Colonic mucosa (tissue), 4 donors: ENCODE measurements around the gene PLPP3. TPM values are rescaled to one million over a fixed set of nuclear protein-coding genes. Genes with fewer than 3 reads are reported as not detected.

Experiments
- DNase-seq: peaks from one replicate; pipeline ENCODE4 v3.0.0-alpha.2; 2020
- H3K27ac ChIP-seq: fragments of 200-600 bp; one replicate; pipeline ENCODE4 v1.8.0; 2021
- H3K27me3 ChIP-seq: fragments of 200-600 bp; one replicate; pipeline ENCODE4 v1.8.0; 2021
- H3K36me3 ChIP-seq: fragments of 200-600 bp; one replicate; pipeline ENCODE4 v1.8.0; 2021
- H3K4me1 ChIP-seq: fragments of 200-600 bp; one replicate; pipeline ENCODE4 v1.8.0; 2021; ENCODE audit warnings: mild to moderate bottlenecking
- H3K4me3 ChIP-seq: fragments of 200-600 bp; one replicate; pipeline ENCODE4 v1.8.0; 2021
- H3K9ac ChIP-seq, 2 donors: one replicate each; pipeline ENCODE4 v1.7.0; 2013; ENCODE audit warnings: control low read depth in 2 of 2, low read depth in 2 of 2, low read length in 2 of 2
- H3K9me3 ChIP-seq: fragments of 200-600 bp; one replicate; pipeline ENCODE4 v1.8.0; 2021
- intact Hi-C: fragments of 100-400 bp; cut with DNase I; formaldehyde crosslinking; loops from one replicate; pipeline ENCODE4 v1.14.1; 2022
- total RNA-seq, 2 donors: library from RNA; stranded (reverse); fragmentation: NEBNext Ultra II Directional in 1 of 2; extraction: Animal tissue kit (Norgen Biotek cat#: 25700) in 1 of 2; gene quantifications; one replicate each; pipeline ENCODE4 v1.2.1, GENCODE V29; 2021
- TF ChIP-seq, protein P1 (sequence below): fragments of 200-600 bp; IDR thresholded peaks from one replicate; pipeline ENCODE4 v1.8.0; 2022; ENCODE audit warnings: antibody characterized with exemption, mild to moderate bottlenecking
- donor health status: healthy.
- donor health status: DM: no; HTN: no; CAD: no.
- donor health status: DM: no; HTN: no; CAD: no.

The PLPP3 gene
- total RNA-seq, 2 donors from 2014 or later, result 18.6 to 33.3 TPM

DNA sequence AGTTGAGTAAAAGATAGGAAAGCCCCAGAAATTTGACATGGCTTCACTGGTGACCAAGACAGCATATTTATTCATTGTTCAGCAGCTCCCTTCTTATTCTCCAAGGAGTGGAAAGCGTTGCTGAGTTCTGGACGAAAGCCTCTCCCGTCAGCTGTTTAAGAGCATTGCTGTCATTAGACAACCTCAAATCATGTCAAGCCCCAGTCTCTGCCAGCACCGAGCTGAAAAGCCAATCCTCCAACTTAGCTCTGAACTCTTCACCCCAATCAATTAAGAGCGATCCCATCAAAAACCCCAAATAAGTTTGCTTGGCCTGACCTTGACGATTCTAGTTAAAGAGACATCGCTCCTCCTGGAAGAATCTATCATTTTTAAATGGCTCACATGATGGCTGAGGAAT, 110.8 kb downstream of the PLPP3 start:
- DNase-seq, result no peak
- Histone ChIP-seq H3K9me3 (no peaks in the 10 kb centered on the region), H3K27ac (no peak overlapping the region), H3K27me3 (no peaks in the 10 kb centered on the region), H3K36me3 (no peaks in the 10 kb centered on the region), H3K4me3 (no peak overlapping the region), H3K4me1 (no peaks in the 10 kb centered on the region), H3K9ac (no peak overlapping the region)
- TF ChIP-seq, protein P1, sequence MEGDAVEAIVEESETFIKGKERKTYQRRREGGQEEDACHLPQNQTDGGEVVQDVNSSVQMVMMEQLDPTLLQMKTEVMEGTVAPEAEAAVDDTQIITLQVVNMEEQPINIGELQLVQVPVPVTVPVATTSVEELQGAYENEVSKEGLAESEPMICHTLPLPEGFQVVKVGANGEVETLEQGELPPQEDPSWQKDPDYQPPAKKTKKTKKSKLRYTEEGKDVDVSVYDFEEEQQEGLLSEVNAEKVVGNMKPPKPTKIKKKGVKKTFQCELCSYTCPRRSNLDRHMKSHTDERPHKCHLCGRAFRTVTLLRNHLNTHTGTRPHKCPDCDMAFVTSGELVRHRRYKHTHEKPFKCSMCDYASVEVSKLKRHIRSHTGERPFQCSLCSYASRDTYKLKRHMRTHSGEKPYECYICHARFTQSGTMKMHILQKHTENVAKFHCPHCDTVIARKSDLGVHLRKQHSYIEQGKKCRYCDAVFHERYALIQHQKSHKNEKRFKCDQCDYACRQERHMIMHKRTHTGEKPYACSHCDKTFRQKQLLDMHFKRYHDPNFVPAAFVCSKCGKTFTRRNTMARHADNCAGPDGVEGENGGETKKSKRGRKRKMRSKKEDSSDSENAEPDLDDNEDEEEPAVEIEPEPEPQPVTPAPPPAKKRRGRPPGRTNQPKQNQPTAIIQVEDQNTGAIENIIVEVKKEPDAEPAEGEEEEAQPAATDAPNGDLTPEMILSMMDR, result no peak
- intact Hi-C loops, result no loop called here

- no peak overlapping the region for H3K27ac ChIP-seq
- intact Hi-C loops, result no loop called here
- no peaks in the 10 kb centered on the region for H3K9me3 ChIP-seq
- no peaks in the 10 kb centered on the region for H3K36me3 ChIP-seq
- no peaks in the 10 kb centered on the region for H3K27me3 ChIP-seq
- H3K9ac ChIP-seq, result no peak overlapping the region
- no peak for DNase-seq
- H3K4me1 ChIP-seq, result no peaks in the 10 kb centered on the region
- H3K4me3 ChIP-seq, result no peak overlapping the region
- TF ChIP-seq, protein P1, result no peak
These were observed 112.8 kb downstream of the PLPP3 start for GRCh38 chr1:56466538-56466937.

DNA sequence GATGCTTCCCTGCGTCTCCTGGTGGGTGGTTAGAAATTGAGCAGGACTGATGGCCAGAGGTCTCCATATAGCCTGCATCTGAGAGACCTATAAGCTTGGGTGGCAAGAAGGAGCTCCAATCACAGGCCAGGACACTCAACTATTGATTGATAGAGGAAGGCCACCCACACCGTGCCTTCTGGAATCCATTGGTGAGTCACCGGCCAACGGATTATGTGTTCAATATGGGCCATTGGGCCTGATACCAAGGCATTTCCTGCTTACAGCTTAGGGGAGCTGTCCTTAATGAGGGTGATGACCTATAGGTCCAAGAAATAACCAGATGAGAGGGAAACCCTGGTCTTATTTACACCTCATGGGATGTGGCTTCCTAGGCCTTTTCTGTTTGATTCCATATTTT, 115.1 kb downstream of the PLPP3 start:
- Histone ChIP-seq H3K4me3 (no peak overlapping the region), H3K9me3 (no peaks in the 10 kb centered on the region), H3K27ac (no peak overlapping the region), H3K4me1 (no peaks in the 10 kb centered on the region), H3K36me3 (no peaks in the 10 kb centered on the region), H3K9ac (no peak overlapping the region), H3K27me3 (no peaks in the 10 kb centered on the region)
- intact Hi-C loops, result no loop called here
- no peak for DNase-seq
- TF ChIP-seq, protein P1, result no peak

GRCh38 chr1:56463376-56463775, 116.0 kb downstream of the PLPP3 start:
- Histone ChIP-seq H3K36me3 (no peaks in the 10 kb centered on the region), H3K27ac (no peak overlapping the region), H3K27me3 (no peaks in the 10 kb centered on the region), H3K9ac (no peak overlapping the region), H3K4me3 (no peak overlapping the region), H3K9me3 (no peaks in the 10 kb centered on the region), H3K4me1 (no peaks in the 10 kb centered on the region)
- intact Hi-C loops, result no loop called here
- TF ChIP-seq, protein P1, result no peak
- DNase-seq, result no peak

DNA sequence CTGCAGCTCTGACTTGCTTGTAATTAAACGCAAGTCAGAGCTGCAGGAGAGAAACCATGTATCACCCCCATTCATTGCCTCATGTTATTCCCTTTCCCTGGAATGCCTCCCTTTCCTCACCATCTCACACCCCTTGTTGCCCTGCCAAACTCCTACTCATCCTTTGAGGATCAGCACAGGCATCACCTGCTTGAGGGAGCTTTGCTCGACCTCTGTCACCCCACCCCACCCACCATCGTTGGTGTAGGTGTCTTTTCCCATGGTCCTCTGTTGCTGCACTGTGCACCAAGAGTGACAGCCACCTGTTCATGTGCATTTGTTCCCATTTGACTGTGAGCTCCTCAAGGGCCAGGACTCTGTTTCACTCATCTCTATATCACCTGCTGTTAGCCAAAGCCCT, 117.2 kb downstream of the PLPP3 start:
- no peak overlapping the region for H3K4me3 ChIP-seq
- no peak overlapping the region for H3K27ac ChIP-seq
- TF ChIP-seq, protein P1, result no peak
- H3K36me3 ChIP-seq, result no peaks in the 10 kb centered on the region
- DNase-seq, result no peak
- H3K9ac ChIP-seq, result no peak overlapping the region
- no peaks in the 10 kb centered on the region for H3K9me3 ChIP-seq
- no peaks in the 10 kb centered on the region for H3K27me3 ChIP-seq
- intact Hi-C loops, result no loop called here
- no peaks in the 10 kb centered on the region for H3K4me1 ChIP-seq
